B cell (primary cell): Measurements from ENCODE around the gene OR13J1.

Source experiments
- EZH2 ChIP-seq: IDR thresholded peaks from 2 replicates; pipeline ENCODE4 v1.6.1; 2012; ENCODE audit warnings: borderline replicate concordance, low read depth, mild to moderate bottlenecking, moderate library complexity, low read length; ENCODE audit not compliant: insufficient read depth, poor library complexity, severe bottlenecking
- TF ChIP-seq, protein P1 (sequence below): fragments of 200-600 bp; IDR thresholded peaks from one replicate; pipeline ENCODE4 v1.8.0; 2022; ENCODE audit warnings: antibody characterized with exemption, mild to moderate bottlenecking

DNA sequence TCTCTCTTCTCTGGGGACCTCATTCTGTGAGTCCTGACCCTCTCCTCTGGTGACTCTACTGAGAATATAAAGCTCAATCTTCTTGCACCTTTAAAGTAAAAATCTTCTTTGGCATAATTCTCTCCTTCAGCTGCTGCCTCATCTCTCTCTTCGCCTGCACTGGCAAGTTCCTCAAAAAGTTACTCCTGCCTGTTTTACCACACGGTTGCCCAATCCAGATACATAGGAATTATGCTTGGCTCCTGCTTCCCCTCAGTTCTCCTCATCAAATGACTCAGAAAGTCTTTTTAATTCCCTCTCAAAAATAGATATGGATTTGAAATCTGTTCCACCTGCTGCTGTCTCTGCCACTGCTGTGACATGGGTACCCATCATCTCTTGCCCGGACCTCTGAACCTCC lies 21.4 kb upstream of the OR13J1 start:
- TF ChIP-seq, protein P1, sequence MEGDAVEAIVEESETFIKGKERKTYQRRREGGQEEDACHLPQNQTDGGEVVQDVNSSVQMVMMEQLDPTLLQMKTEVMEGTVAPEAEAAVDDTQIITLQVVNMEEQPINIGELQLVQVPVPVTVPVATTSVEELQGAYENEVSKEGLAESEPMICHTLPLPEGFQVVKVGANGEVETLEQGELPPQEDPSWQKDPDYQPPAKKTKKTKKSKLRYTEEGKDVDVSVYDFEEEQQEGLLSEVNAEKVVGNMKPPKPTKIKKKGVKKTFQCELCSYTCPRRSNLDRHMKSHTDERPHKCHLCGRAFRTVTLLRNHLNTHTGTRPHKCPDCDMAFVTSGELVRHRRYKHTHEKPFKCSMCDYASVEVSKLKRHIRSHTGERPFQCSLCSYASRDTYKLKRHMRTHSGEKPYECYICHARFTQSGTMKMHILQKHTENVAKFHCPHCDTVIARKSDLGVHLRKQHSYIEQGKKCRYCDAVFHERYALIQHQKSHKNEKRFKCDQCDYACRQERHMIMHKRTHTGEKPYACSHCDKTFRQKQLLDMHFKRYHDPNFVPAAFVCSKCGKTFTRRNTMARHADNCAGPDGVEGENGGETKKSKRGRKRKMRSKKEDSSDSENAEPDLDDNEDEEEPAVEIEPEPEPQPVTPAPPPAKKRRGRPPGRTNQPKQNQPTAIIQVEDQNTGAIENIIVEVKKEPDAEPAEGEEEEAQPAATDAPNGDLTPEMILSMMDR, result no peak
- TF ChIP-seq EZH2, result no peak
